CD14-positive monocyte (primary cell): ENCODE data around the gene FAM90A1. TPM values are rescaled to one million over a fixed set of nuclear protein-coding genes. Genes with fewer than 3 reads are reported as not detected.
"Not testable (repeated sequence)": the region's sequence is repeated elsewhere in the genome, so short reads cannot be mapped to it uniquely, and the experiment has no call there.

ENCODE experiments used
- DNase-seq, 3 donors: peaks; one replicate each; pipeline ENCODE4 v3.0.0-alpha.2; 2011 to 2022
- H2AFZ ChIP-seq: 2 replicates; pipeline ENCODE4 v1.6.0; 2012; ENCODE audit warnings: mild to moderate bottlenecking, low read depth, low read length, inconsistent platforms; ENCODE audit not compliant: insufficient read depth, poor library complexity, severe bottlenecking
- H3K27ac ChIP-seq, 2 donors: 1 replicate in 1 of 2; 2 replicates in 1 of 2; pipeline ENCODE4 v1.5.1; 2012 to 2013; ENCODE audit warnings: low read length in 2 of 2, control low read depth in 1 of 2, inconsistent platforms in 1 of 2, low read depth in 1 of 2, mild to moderate bottlenecking in 1 of 2
- H3K27me3 ChIP-seq, 2 donors: one replicate each; pipeline versions ENCODE4 v1.6.0 to v1.6.1; 2011 to 2013; ENCODE audit warnings: low read length in 2 of 2; ENCODE audit not compliant: control insufficient read depth in 2 of 2, insufficient read depth in 2 of 2
- H3K36me3 ChIP-seq, 2 donors: replicated peaks in 1 of 2; 1 replicate in 1 of 2; 2 replicates in 1 of 2; pipeline versions ENCODE4 v1.5.1 to v1.6.1; 2012 to 2013; ENCODE audit warnings: low read length in 2 of 2, control low read depth in 1 of 2, inconsistent platforms in 1 of 2, mild to moderate bottlenecking in 1 of 2; ENCODE audit not compliant: insufficient read depth in 2 of 2, control insufficient read depth in 1 of 2
- H3K4me1 ChIP-seq, 2 donors: 1 replicate in 1 of 2; 2 replicates in 1 of 2; pipeline versions ENCODE4 v1.5.1 to v1.6.1; 2012 to 2013; ENCODE audit warnings: low read length in 2 of 2, control low read depth in 1 of 2, inconsistent platforms in 1 of 2, mild to moderate bottlenecking in 1 of 2, moderate library complexity in 1 of 2; ENCODE audit not compliant: insufficient read depth in 2 of 2, control insufficient read depth in 1 of 2
- H3K4me2 ChIP-seq: replicated peaks from 2 replicates; pipeline ENCODE3; 2012; ENCODE audit warnings: low read length, moderate library complexity, mild to moderate bottlenecking; ENCODE audit not compliant: poor library complexity, severe bottlenecking; ENCODE audit errors: extremely low read depth
- H3K4me3 ChIP-seq, 3 experiments: fragments of 200-600 bp in 1 of 3; sonication (generic) in 1 of 3; replicated peaks in 1 of 3; 1 replicate in 2 of 3; 2 replicates in 1 of 3; pipeline ENCODE4 v1.5.1; 2011 to 2013; ENCODE audit warnings: low read length in 3 of 3, mild to moderate bottlenecking in 3 of 3, control low read depth in 2 of 3, low read depth in 2 of 3, inconsistent platforms in 1 of 3, moderate library complexity in 1 of 3
- H3K79me2 ChIP-seq: 2 replicates; pipeline ENCODE4 v1.6.0; 2012; ENCODE audit warnings: mild to moderate bottlenecking, control low read depth, inconsistent platforms, low read length, moderate library complexity; ENCODE audit not compliant: insufficient read depth
- H3K9ac ChIP-seq: 2 replicates; pipeline ENCODE4 v1.6.0; 2017; ENCODE audit warnings: low read length, mild to moderate bottlenecking; ENCODE audit not compliant: insufficient read depth, poor library complexity, severe bottlenecking
- H3K9me3 ChIP-seq, 2 donors: replicated peaks in 1 of 2; 1 replicate in 1 of 2; 2 replicates in 1 of 2; pipeline versions ENCODE4 v1.5.1 to v1.6.1; 2012 to 2013; ENCODE audit warnings: low read length in 2 of 2, control low read depth in 1 of 2; ENCODE audit not compliant: control insufficient read depth in 1 of 2, insufficient read depth in 1 of 2
- H4K20me1 ChIP-seq: 2 replicates; pipeline ENCODE4 v1.6.0; 2012; ENCODE audit warnings: mild to moderate bottlenecking, low read length, control low read depth, moderate library complexity; ENCODE audit not compliant: insufficient read depth
- H3K27ac Mint-ChIP-seq, 7 donors: one replicate each; pipeline ENCODE4 v1.8.0; 2020; ENCODE audit warnings: mild to moderate bottlenecking in 7 of 7, mixed read lengths in 7 of 7, moderate library complexity in 6 of 7, inconsistent platforms in 2 of 7
- H3K27me3 Mint-ChIP-seq, 3 donors: one replicate each; pipeline ENCODE4 v1.8.0; 2021 to 2022; ENCODE audit warnings: low read depth in 3 of 3, mild to moderate bottlenecking in 3 of 3, mixed read lengths in 3 of 3, moderate library complexity in 3 of 3, inconsistent platforms in 1 of 3
- H3K36me3 Mint-ChIP-seq, 2 donors: one replicate each; pipeline ENCODE4 v1.8.0; 2020; ENCODE audit warnings: mixed read lengths in 2 of 2, inconsistent platforms in 1 of 2, mild to moderate bottlenecking in 1 of 2
- H3K4me1 Mint-ChIP-seq: one replicate; pipeline ENCODE4 v1.8.0; 2020; ENCODE audit warnings: mild to moderate bottlenecking, mixed read lengths
- H3K4me3 Mint-ChIP-seq, 2 donors: one replicate each; pipeline ENCODE4 v1.8.0; 2020; ENCODE audit warnings: mild to moderate bottlenecking in 2 of 2, mixed read lengths in 2 of 2, moderate library complexity in 1 of 2
- H3K9me3 Mint-ChIP-seq, 7 donors: one replicate each; pipeline ENCODE4 v1.8.0; 2020 to 2022; ENCODE audit warnings: mixed read lengths in 7 of 7, mild to moderate bottlenecking in 6 of 7, moderate library complexity in 6 of 7, inconsistent platforms in 2 of 7
- CTCF ChIP-seq: fragments of 200-600 bp; IDR thresholded peaks from one replicate; pipeline ENCODE4 v1.8.0; 2022; ENCODE audit warnings: antibody characterized with exemption, mild to moderate bottlenecking
- WGBS: methylation state at CpG from one replicate; pipeline ENCODE4 v1.1.5; 2013; ENCODE audit warnings: missing lambda C conversion rate; ENCODE audit not compliant: insufficient coverage; 5-methylcytosine and 5-hydroxymethylcytosine counted together
- intact Hi-C, 2 donors: fragments of 100-400 bp; cut with micrococcal nuclease; formaldehyde crosslinking; loops; one replicate each; pipeline versions ENCODE4 v1.15.0 to v1.15.1; 2023
- polyA plus RNA-seq, 3 donors: library from polyadenylated mRNA; depleted of rRNA in 1 of 3; unstranded in 2 of 3; stranded (reverse) in 1 of 3; fragments of 300-500 nt in 2 of 3; fragments of >200 nt in 1 of 3; fragmentation: Illumina TruSeq in 2 of 3; gene quantifications; 1 replicate in 2 of 3; 2 replicates in 1 of 3; pipeline ENCODE4 v1.2.3, GENCODE V29; 2012 to 2021

FAM90A1 gene
- polyA plus RNA-seq, 3 donors, result 0.25 TPM; not detected in 2

GRCh38 chr12:8231666-8232608 lies 4.5 kb upstream of the FAM90A1 start:
- H3K27ac Mint-ChIP-seq, result peak overlapping the region in 2 of 7 donors; percentile 13 to 62
- H3K27me3 Mint-ChIP-seq, H3K4me2 ChIP-seq, H2AFZ ChIP-seq, H3K36me3 ChIP-seq, H3K9me3 Mint-ChIP-seq, H3K9me3 ChIP-seq, H3K4me3 ChIP-seq, H3K79me2 ChIP-seq, H3K27ac ChIP-seq, H3K36me3 Mint-ChIP-seq, H4K20me1 ChIP-seq, H3K9ac ChIP-seq, H3K4me3 Mint-ChIP-seq, H3K27me3 ChIP-seq: not testable (repeated sequence)
- 34% methylated on average over 18 of the region's 22 CpGs for WGBS
- DNase-seq, result peak; percentile 10 to 36 (median 23)
- H3K4me1 Mint-ChIP-seq, result peaks cover 24% of the 10 kb centered on the region
- intact Hi-C loops, result loop anchor here in 1 of 2 donors (10.0 kb wide), 1 partner anchor 197 kb away; the partner anchor contains the start of gene FOXJ2
- H3K4me1 ChIP-seq, result peaks cover 5 to 11% of the 10 kb centered on the region in 2 donors
- peak; percentile 96 for TF ChIP-seq CTCF

GRCh38 chr12:8231049-8231448 lies 3.6 kb upstream of the FAM90A1 start:
- not testable (repeated sequence) for H3K27me3 ChIP-seq, H2AFZ ChIP-seq, H4K20me1 ChIP-seq, H3K4me2 ChIP-seq, H3K36me3 ChIP-seq, H3K4me3 ChIP-seq, H3K9me3 ChIP-seq, H3K27ac ChIP-seq, H3K79me2 ChIP-seq, H3K4me3 Mint-ChIP-seq, H3K27me3 Mint-ChIP-seq, H3K9ac ChIP-seq, H3K36me3 Mint-ChIP-seq, DNase-seq, H3K9me3 Mint-ChIP-seq
- H3K4me1 Mint-ChIP-seq, result peaks cover 27% of the 10 kb centered on the region
- intact Hi-C loops, result loop anchor here in 1 of 2 donors (10.0 kb wide), 1 partner anchor 196 kb away; the partner anchor contains the start of gene FOXJ2
- H3K27ac Mint-ChIP-seq, result peak overlapping the region in 1 of 7 donors; percentile 38
- H3K4me1 ChIP-seq, result peaks cover 5 to 14% of the 10 kb centered on the region in 2 donors
- 60% methylated on average over 1 of the region's 5 CpGs for WGBS

- not testable (repeated sequence) for H3K4me2 ChIP-seq, H3K4me3 Mint-ChIP-seq, H3K27me3 ChIP-seq, H3K79me2 ChIP-seq, H3K27ac Mint-ChIP-seq, H3K36me3 ChIP-seq, H3K9me3 ChIP-seq, DNase-seq, H3K27ac ChIP-seq, H3K27me3 Mint-ChIP-seq, H3K4me3 ChIP-seq, H2AFZ ChIP-seq, H4K20me1 ChIP-seq, H3K9ac ChIP-seq, H3K36me3 Mint-ChIP-seq, H3K9me3 Mint-ChIP-seq
- H3K4me1 ChIP-seq, result peaks cover 5 to 14% of the 10 kb centered on the region in 2 donors
- intact Hi-C loops, result loop anchor here (5.0 to 10.0 kb wide), 2 partner anchors 122 to 125 kb away; no protein-coding TSS in a partner anchor
- peaks cover 27% of the 10 kb centered on the region for H3K4me1 Mint-ChIP-seq
- 65% methylated on average over 3 of the region's 7 CpGs for WGBS
Observed at GRCh38 chr12:8229486-8229885, 2.1 kb upstream of the FAM90A1 start.
